NOMO-1 treated with dmso at 0.1 percent for 144 hours (cell line): ENCODE results near the gene XRN1.
"Not testable (repeated sequence)": the region's sequence is repeated elsewhere in the genome, so short reads cannot be mapped to it uniquely, and the experiment has no call there.

Experiments
- DNase-seq: peaks from one replicate; lab custom pipeline; 2025; ENCODE audit not compliant: unreplicated experiment; lab: John Stamatoyannopoulos, UW

Gene XRN1

DNA sequence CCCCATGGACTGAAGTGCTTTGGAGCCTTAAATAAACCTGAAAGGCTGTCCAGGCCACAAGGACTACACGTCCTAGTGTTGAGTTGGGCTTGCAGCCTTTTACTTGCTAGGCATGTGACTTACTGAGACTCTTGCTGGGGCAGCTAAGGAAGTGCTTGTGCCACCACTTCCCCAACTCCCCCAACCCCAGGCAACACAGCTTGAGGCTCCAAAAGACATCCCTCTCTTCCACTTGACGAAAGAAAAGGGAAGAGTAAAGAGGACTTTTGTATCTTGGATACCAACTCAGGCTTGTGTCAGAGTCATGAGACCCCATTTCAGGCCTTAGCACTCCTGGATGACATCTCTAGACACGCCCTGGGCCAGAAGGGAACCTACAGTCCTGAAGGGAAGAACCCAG lies 109.8 kb downstream of the XRN1 start:
- no peak for DNase-seq

- DNase-seq: no peak
These were observed 115.4 kb downstream of the XRN1 start for GRCh38 chr3:142332390-142332789.

GRCh38 chr3:142324275-142324953 lies 123.4 kb downstream of the XRN1 start:
- not testable (repeated sequence) for DNase-seq

- DNase-seq: no peak
These were observed 127.9 kb downstream of the XRN1 start for GRCh38 chr3:142319912-142320311.

- DNase-seq: no peak
These were observed 128.7 kb downstream of the XRN1 start for GRCh38 chr3:142319094-142319493.

DNA sequence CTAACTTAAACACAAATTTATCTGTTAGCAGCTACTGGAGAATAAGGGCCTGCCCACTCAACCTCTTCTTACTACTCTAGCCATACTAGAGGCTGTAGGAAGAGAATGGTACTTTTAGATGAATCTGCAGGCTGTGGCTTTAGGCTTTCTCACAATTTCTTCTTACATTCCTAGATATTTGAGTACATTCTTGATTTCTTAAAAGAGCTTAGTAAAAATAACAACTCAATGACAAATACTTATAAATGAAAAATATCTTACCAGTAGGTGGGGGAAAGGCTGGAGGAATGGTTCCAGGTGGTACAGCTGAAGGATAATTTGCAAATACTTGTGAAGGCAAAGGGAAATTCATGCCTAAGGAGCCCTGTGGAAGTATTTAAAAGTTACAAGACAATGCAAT lies 129.5 kb downstream of the XRN1 start:
- DNase-seq: no peak

DNA sequence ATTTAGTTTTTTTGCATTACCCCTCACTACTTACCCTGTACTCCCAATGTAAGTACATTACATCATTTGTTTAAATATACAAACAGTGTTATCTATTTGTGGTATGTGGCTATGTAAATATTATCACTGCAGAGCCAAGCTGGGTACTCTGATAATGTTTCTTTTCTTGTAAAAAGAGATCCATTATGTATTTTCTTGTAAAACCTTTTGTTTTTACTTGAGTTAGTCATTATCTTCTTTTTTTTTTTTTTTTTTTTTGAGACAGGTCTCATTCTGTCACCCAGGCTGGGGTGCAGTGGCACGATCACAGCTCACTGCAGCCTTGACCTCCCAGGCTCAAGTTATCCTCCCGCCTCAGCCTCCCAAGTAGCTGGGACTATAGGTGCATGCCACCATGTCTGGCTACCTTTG lies 131.9 kb downstream of the XRN1 start:
- not testable (repeated sequence) for DNase-seq

GRCh38 chr3:142315083-142315482 lies 132.8 kb downstream of the XRN1 start:
- no peak for DNase-seq

DNA sequence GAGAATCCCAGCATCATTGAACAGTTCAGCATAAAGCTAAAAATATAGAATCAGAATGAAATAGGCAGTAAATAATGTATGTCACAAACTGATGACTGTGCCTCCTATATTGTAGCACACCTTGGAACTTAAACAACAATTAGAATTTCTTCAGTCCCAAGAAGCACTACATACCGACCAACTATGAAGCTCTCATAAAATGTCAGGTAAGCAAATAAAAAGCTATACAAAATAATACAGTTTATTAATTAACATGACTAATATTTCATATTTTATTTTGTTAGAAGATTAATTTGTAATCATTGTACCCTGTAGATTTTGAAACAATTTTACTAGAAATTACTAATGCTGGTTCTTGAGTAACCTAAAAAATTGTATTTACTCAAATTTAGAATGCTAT lies 137.4 kb downstream of the XRN1 start:
- DNase-seq: no peak

DNA sequence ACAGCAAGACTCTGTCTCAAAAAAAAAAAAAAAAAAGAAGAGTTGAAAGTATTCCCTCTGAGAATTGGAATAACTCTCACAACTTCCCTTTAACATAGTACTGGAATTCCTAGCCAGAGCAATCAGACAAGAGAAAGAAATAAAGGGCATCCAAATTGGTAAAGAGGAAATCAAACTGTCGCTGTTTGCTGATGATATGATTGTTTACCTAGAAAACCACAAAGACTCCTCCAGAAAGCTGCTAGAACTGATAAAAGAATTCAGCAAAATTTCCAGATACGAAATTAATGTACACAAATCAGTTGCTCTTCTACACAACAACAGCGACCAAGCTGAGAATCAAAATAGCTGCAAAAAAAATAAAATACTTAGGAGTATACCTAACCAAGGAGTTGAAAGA lies 145.0 kb downstream of the XRN1 start:
- not testable (repeated sequence) for DNase-seq

DNA sequence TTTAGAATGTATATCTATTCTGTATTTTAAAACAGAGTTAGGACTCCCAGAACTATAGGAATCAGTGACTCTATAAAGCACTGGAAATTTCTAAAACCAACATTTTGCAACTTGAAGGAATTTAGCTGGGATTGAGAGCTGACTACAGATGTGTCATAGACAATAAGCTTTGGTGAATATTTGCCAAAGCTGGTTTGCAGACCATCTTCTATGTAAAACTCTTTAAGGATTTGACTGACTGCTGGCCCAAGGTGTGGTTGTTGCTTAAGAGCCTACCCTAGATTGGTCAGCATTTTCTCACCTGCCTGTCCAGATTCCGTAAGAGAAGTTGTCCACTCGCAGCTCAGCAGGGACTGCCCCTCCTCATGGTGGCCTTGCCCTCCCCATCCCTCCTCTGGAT lies 149.2 kb downstream of the XRN1 start:
- no peak for DNase-seq

- no peak for DNase-seq
These were observed 151.3 kb downstream of the XRN1 start for GRCh38 chr3:142296507-142296906.

- no peak for DNase-seq
These were observed 159.8 kb downstream of the XRN1 start for GRCh38 chr3:142287866-142288638.

- DNase-seq: no peak
These were observed 162.7 kb downstream of the XRN1 start for GRCh38 chr3:142285083-142285517.

GRCh38 chr3:142282503-142282902 lies 165.3 kb downstream of the XRN1 start:
- DNase-seq: no peak

GRCh38 chr3:142281474-142281873 lies 166.4 kb downstream of the XRN1 start:
- no peak for DNase-seq

DNA sequence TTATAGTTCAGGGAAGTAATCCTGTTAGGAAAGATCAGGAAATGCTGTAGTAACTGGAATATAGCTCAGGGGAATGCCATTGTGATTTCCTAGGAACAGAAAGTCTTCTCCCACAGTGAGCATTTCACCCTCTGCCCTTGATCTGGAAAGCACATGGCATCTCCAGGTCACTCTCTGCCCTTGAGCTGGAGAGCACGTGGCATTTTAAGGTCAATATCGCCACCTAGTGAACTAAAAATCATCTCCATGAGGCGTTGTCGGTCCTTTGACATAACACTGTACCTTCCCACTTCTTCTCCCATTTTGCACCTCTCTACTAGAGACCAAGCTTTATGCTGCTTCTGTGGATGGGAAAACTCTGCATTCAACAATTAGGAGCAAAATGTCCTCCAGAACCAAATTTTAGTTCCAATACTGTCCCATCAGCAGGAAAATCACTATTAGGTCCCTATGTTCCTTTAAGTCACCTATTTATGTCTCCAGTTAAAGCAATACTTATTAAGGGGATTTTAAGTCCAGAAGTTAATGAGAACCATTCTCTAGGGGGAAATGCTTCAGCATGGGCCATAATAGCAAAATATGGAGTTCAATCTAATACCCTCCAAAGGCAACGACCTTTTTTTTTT lies 167.8 kb downstream of the XRN1 start:
- peak; percentile 82 for DNase-seq

- DNase-seq: no peak
These were observed 169.4 kb downstream of the XRN1 start for GRCh38 chr3:142278451-142278850.

DNA sequence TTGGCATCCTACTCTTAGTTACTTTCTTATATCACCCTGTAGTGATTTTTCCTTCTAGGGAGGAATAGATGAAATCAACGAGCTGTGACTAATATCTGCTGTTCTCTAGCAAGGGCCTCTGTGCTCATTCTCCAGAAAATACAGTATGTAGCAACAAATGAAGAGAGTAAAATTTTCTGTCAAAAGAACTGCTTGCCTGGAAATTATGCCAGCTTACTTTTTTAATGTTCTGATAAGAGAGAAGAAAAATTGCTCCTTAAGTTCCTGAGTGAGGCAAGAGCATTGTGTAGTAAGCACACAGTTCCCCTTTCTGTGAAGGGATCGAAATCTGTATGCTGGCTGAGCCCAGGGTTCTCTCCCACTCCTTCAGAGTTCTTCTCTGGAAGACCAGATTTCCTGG lies 171.1 kb downstream of the XRN1 start:
- DNase-seq: peak; percentile 74

GRCh38 chr3:142275856-142276255 lies 172.0 kb downstream of the XRN1 start:
- peak; percentile 88 for DNase-seq

- no peak for DNase-seq
These were observed 172.9 kb downstream of the XRN1 start for GRCh38 chr3:142274908-142275307.

- no peak for DNase-seq
These were observed 174.3 kb downstream of the XRN1 start for GRCh38 chr3:142273501-142273900.
